GM21737 (cell line): ENCODE measurements around the gene GPC2.
A peak's percentile ranks its signal among the peaks of the same experiment; 100 is the strongest.
"Not testable (repeated sequence)": the region's sequence is repeated elsewhere in the genome, so short reads cannot be mapped to it uniquely, and the experiment has no call there.

Source experiments
- ATAC-seq: cut with Tn5 transposase; IDR thresholded peaks from one replicate; pipeline ENCODE4 v1.9.1; 2021; ENCODE audit warnings: mild to moderate bottlenecking, moderate library complexity; ENCODE audit not compliant: unreplicated experiment

GPC2 gene, protein sequence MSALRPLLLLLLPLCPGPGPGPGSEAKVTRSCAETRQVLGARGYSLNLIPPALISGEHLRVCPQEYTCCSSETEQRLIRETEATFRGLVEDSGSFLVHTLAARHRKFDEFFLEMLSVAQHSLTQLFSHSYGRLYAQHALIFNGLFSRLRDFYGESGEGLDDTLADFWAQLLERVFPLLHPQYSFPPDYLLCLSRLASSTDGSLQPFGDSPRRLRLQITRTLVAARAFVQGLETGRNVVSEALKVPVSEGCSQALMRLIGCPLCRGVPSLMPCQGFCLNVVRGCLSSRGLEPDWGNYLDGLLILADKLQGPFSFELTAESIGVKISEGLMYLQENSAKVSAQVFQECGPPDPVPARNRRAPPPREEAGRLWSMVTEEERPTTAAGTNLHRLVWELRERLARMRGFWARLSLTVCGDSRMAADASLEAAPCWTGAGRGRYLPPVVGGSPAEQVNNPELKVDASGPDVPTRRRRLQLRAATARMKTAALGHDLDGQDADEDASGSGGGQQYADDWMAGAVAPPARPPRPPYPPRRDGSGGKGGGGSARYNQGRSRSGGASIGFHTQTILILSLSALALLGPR

DNA sequence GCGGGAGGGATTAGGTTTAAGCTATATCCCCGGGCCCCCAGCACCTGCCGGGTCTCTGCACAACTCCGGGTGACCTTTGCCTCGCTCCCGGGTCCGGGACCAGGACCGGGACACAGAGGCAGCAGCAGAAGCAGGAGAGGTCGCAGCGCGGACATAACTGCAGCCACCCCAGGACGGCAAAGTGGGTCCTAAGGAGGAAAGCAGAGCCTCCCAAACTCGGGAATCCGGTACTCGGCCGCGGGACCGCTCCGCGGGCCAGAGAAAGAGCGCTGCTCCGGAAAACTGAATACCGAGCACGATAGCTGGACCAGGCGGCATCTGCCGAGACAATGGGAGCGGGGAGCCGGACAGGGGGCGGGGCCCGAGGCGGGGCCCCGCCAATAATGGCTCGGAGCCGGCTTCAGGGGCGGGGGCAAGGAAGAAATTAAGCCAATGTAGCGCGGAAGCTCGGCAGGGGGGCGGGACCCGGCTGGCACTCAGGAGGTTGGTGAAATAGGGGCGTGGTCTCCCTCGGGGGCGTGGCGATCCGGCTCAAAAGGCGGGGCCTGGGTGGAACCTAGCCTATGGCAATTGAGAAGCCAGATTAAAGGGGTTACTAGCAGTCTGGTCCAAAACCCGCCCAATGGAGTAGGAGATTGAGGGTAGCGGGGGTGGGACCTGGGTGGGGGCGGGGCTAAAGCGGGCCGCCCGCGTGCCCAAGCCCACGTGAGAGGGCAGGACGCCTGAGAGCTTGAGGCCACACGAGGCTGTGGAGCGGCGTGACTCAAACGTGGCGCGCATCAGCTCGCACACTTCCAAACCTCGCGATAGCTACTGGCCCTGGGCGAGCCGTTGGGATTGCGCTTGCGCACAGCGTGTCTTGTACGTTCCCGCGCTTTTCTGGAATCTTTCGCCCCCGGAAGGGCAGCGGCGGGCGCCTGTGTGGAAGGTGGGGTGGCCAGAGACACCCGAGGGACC, at the start of gene GPC2, which contains the start of gene STAG3:
TSS of gene GPC2 (minus strand) at position 337 of the 957 bp plus-strand sequence. CDS start at position 155, 182 bp downstream.
TSS of gene STAG3 (plus strand) at position 874 of the 957 bp plus-strand sequence. CDS start 2,639 bp downstream, outside the sequence.
- peak; percentile 77 for ATAC-seq

DNA sequence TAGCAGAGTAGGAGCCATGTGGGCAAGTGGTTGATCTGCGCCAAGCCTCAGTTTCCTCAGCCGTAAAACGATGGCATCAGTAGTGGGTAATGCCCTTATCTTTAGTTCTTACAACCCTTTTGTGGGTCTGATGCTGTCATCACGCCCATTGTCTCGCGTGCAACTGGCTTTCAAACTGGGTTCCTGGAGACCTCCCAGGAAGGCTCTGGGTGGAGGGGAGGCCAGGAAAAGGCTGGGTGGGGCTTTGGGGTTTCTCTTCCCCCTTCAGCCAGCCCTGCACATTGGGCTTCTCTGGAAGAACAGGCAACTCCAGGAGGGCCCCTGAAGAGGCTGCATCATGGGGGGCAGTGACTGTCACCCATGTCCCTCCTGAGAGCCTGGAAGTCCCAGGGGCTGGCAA, 47.7 kb upstream of the GPC2 start:
- not testable (repeated sequence) for ATAC-seq

DNA sequence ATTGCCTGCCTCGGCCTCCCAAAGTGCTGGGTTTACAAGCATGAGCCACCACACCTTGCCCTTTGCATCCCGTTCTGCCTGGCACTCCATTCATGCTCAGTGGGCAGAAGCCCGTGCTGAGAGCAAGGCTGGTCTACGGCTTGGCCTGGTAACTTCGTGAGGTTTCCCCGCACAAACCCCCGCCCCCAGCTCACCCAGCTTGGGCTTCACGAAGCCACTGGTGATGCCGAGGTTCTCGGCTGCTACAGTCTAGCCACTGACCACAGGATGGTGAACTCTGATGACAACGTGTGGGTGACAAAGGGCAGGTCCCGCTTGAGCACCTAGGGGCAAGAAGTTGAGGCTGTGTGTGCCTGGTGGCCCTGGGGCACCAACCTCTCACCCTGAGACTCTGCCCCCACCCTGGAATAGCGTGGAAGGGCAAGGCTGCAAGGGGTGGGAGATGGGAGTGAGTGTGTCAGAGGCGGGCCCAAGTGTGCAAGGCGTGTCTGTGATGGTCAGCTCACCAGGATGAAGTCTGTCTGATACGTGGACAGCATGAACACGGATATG, 46.3 kb upstream of the GPC2 start:
- ATAC-seq, result not testable (repeated sequence)

GRCh38 chr7:100222445-100223132, 45.4 kb upstream of the GPC2 start:
- no peak for ATAC-seq

DNA sequence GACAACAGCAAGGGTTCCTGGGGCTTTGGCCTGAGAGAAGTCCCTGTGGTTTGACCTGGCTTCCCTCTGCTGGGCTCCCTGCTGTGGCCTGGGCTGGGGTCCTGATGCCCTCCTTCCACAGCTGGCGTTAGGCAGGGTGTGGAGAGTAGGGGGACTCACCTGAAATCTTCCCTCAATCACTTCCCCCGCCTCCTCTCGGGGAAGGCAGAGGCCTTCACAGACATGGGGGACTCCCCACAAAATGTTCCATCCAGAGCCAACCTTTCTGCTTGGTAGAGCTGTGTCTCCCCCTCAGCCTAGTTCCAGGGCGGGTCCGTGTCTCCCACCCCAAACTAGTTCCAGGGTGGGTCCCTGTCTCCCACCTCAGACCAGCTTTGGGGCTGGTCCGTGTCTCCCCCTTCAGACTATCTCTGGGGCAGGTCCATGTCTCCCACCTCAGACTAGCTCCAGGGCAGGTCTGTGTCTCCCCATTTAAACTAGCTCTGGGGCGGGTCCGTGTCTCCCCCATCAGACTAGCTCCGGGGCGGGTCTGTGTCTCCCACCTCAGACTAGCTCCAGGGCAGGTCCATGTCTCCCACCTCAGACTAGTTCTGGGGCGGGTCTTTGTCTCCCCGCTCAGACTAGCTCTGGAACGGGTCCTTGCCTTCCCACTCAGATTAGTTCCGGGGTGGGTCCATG, 44.7 kb upstream of the GPC2 start:
- ATAC-seq, result no peak

DNA sequence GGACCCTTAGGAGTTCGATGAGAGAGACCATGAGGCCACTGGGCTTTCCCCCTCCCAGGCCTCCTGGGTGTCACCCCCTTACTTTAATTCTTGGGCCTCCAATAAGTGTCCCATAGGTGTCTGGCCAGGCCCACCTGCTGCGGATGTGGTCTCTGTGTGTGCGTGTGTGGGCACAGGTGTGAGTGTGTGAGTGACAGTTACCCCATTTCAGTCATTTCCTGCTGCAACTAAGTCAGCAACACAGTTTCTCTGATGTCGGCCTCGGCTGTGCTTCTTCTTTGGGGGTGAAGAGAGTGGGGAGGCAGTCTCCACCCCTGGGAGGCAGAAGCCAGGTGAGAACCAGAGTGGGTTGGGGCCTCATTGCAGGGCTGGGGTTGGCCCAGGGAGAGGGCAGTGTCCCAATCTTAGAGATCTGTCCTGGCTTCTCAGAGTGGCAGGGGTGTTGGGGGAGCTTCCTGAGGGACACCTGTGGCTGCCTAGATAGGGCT, 44.1 kb upstream of the GPC2 start:
- peak; percentile 44 for ATAC-seq

DNA sequence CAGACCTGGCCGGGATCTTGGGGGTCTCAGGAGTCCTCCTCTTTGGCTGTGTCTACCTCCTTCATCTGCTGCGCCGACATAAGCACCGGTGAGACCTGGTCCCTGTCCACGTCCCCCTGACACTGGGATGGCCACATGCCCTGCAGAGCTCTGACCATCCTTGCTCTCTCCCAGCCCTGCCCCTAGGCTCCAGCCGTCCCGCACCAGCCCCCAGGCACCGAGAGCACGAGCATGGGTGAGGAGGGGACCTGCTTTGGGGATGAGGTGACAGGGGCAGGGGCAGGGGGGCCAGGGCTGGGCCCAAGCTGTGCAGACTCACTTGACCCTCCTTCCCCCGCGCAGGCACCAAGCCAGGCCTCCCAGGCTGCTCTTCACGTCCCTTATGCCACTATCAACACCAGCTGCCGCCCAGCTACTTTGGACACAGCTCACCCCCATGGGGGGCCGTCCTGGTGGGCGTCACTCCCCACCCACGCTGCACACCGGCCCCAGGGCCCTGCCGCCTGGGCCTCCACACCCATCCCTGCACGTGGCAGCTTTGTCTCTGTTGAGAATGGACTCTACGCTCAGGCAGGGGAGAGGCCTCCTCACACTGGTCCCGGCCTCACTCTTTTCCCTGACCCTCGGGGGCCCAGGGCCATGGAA, 43.5 kb upstream of the GPC2 start:
- ATAC-seq, result peak; percentile 8

GRCh38 chr7:100219801-100220585, 42.8 kb upstream of the GPC2 start, which contains the start of gene PVRIG:
TSS of gene PVRIG (plus strand) at chr7:100219949. CDS start at chr7:100219971, 22 bp downstream.
- not testable (repeated sequence) for ATAC-seq

DNA sequence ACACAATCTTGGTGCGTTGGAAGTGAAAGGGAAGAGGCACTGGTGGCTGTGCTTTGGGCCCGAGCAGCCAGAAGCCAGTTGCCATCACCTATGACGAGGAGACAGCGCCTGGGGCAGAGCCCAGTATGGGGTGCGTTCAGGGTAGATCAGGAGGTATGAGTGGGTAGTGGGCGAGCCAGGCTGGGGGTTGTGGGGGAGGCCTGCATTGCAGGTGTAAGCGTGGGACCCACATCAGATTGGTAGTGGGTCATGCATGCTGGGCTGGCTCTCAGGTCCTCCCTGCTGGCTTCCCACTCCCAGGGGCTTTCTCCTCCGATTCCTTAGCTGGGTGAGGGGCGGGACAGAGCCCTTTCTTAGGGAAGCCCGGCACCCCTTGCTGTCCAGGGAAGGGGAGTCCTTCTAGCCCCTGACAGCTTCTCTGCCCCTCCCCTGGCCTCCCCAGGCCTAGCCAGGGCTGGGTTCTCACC, 42.1 kb upstream of the GPC2 start:
- ATAC-seq, result no peak

- not testable (repeated sequence) for ATAC-seq
Measured at GRCh38 chr7:100217934-100218333, 40.8 kb upstream of the GPC2 start.

GRCh38 chr7:100215895-100216294, 38.7 kb upstream of the GPC2 start:
- ATAC-seq, result no peak

GRCh38 chr7:100214356-100214755, 37.2 kb upstream of the GPC2 start:
- not testable (repeated sequence) for ATAC-seq

DNA sequence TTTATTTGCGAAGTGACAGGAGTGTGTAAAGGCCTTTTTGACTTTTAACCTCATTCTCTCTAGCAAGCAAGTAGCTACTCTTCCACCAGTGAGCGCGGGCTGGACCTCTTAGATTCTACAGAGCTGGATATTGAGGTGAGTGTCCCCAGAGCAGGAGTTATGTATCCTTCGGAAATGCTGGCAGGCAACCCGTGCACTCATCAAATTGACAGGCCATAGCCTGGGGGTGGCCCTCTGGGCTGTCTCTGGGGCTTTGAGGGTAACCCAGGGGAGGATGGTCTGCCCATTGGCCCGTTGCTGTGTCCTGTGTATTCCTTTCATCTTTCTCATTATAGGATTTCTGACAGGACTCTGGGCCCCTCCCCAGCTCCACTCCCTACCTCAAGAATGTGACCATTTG, 36.5 kb upstream of the GPC2 start:
- ATAC-seq, result no peak

DNA sequence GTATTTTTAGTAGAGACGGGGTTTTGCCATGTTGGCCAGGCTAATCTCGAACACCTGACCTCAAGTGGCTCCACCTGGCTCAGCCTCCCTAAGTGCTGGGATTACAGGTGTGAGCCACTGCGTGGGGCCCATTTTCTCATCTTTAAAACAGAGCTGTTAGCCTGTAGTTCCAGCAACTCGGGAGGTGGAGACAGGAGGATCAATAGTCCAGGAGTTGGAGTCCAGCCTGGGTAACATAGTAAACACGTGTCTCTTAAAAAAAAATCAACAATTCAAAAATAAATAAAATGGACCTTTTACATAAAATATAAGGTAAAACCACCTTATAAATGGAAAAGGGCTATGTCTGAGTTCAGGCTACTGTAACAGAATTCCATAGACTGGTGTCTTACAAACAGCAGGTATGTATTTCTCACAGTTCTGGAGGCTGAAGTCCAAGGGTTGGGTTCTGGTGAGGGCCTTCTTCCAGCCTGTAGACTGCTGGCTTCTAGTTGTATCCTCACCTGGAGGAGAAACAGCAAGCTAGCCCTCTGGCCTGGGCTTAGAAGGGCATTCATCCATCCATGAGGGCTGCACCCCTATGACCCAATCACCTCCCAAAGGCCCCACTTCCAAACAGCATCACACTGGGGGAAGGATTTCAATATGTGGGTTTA, 35.6 kb upstream of the GPC2 start:
- ATAC-seq, result no peak

DNA sequence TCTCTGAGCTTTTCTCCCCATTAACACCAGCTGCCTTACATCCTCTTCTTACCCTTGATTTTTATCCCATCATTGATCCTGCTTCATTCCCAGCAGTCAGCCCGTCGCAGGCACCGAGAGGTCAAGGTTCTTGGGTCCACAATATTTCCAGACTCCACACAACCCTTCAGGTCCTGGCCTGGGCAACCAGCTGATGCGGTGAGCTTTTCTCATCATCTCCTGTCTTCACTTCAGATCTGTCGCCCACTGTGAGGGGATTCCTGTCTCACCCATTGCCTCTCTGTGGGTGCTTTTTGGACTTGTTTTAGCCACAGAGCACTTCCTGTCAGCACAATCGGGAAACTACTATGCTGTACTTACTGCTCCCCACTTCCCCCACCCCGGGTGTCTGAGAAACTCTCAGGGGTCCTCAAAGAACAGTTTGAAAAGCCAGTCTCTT, 34.2 kb upstream of the GPC2 start:
- ATAC-seq, result peak; percentile 40

DNA sequence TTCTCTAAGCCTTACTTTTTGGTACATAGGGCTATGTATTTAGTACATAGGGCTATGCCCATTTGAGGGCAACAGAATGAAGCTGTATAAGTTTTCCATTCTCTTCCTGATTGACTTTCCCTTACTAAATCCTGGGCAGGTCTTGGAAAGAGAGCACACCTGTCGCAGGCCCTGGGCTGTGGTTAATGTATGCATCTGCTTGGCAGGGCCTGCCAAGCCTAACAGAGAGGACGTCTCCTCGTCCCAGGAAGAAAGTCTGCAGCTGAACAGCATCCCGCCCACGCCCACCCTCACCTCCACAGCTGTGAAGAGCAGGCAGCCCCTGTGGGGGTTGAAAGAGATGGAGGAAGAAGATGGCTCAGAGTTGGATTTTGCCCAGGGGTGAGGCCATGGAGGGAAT, 33.6 kb upstream of the GPC2 start:
- ATAC-seq, result no peak

DNA sequence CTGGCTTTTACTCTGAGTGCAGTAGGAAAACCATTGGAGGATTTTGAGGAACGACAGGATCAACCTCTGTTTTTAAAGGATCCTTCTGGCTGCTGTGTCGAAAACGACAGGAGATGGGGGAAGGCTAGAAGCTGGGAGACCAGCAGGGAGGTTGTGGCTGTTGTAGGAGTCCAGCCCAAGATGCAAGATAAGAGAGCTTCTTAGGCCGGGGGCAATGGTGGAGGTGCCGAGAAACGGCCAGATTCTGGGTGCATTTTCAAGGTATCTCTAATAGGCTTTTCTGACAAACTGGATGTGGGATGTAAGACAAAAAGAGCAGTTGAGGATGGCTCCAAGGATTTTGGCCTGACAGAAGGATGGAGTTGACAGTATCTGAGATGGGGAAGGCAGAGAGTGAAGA, 32.3 kb upstream of the GPC2 start:
- ATAC-seq, result no peak
